NCI-H2081 (cell line): ENCODE measurements around the gene NEURL3.
"Not testable (repeated sequence)": the region's sequence is repeated elsewhere in the genome, so short reads cannot be mapped to it uniquely, and the experiment has no call there.

Experiments used
- DNase-seq, 2 experiments: peaks; one replicate each; lab custom pipeline; 2025; lab: John Stamatoyannopoulos, UW

Gene NEURL3

DNA sequence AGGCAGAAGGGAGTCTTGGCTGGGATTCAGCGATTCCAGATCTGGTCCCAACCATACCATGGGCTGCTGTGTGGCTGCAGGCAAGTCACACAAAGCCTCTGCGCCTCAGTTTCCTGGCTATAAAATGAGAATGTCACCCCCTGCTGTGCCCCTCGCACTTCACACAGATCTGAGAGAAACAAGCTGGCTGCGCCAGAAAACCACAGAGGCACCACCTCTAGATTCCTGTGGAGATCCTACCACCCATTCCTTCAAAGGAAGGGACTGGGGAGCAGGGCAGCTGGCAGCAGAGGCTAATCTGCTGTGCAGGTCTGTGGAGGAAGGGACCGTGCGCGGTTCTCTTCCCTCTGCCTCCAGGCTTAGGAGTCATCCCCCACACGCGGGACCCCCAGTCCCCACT is 19.8 kb downstream of the NEURL3 start:
- DNase-seq, result no peak

DNA sequence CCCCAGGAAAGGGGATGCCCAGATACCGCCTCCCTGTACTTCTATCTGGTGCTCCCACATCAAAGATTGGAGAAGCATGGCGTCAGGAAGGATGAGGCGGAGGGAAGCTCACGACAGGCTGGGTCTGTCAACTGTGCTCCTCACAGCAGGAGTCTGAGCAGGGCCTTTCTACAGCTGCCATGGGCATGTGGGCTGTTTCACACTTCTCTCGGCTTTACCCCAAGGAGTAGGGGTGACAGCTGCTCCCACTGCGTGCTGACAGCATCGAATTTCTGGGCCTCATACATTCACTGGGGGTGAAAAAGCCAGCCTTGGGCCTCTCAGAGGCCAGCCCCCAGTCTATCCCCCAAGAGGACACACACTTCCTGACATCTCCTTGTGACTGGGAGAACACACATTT is 21.1 kb downstream of the NEURL3 start:
- no peak for DNase-seq

- DNase-seq, result no peak
Observed at GRCh38 chr2:96477458-96477857, 27.7 kb downstream of the NEURL3 start.

GRCh38 chr2:96471772-96472171 is 33.4 kb downstream of the NEURL3 start:
- DNase-seq, result no peak

GRCh38 chr2:96470636-96471035 is 34.5 kb downstream of the NEURL3 start:
- DNase-seq, result no peak

DNA sequence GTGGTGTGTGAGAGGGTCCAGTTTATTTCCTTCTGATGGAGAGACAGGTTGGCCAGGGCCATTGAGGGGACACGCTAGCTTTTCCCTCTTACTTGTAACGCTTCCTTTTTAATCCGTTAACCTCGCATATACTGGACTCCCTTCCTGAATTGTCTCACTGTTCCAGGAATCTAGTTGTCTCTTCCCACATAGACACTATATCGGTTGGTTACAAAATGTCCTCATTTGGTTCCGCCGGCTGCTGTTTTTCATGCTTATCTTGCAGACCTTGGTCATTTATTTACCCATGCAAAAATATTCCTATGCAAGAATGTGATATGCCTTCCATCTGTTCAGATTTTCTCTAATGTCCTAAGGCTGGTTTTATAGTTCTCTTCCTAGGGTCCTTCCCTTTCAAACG is 35.0 kb downstream of the NEURL3 start:
- no peak for DNase-seq

DNA sequence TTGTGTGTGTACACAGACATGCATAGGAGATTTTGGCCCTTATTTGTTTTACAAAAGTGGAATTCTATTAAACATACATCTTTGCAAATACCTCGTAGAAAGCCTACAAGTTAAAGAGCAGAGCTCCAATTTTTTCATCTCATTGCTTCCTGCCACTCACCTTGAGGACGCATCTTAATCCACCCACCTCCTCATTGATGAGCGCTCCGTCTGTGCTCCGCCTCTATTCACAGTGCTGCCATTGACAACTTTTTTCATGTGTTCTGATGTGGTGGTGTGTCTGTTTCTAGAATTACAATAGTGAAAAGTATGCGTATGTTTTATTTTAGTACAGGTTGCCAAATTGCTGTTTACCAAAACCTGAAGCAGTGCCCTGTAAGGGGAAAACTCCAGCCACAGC is 36.3 kb downstream of the NEURL3 start:
- no peak for DNase-seq

DNA sequence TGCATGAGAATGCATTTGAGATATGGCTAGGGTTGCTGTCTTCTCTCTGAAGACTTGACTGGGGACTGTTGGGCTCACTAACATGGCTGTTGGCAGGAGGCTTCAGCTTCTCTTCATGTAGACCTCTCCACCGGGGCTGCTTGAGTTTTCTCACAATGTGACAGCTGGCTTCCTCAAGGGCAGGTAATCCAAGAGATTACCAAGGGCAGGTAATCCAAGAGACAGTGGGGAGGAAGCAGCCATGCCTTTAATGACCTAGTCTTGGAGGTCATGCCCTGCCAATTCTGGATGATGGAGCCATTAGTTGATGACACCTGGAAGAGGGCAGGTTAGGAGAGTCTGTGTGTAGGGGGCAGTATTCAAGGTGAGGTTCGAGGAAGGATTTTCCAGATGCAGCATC is 40.5 kb downstream of the NEURL3 start:
- DNase-seq, result no peak

- no peak for DNase-seq
Observed at GRCh38 chr2:96464061-96464460, 41.1 kb downstream of the NEURL3 start.

DNA sequence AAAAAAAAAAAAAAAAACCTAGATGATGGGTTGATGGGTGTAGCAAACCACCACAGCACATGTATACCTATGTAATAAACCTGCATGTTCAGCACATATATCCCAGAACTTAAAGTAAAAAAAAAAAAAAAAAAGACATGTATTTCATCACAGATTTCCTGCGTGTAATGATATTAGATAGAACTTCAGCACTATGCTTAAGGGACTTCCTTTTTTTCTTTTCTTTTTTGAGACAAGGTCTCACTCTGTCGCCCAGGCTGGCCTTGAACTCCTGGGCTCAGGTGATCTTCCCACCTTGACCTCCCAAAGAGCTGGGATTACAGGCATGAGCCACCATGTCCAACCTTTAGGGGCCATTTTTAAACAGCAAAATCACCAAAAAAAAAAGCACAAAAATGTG is 42.0 kb downstream of the NEURL3 start:
- DNase-seq, result no peak

DNA sequence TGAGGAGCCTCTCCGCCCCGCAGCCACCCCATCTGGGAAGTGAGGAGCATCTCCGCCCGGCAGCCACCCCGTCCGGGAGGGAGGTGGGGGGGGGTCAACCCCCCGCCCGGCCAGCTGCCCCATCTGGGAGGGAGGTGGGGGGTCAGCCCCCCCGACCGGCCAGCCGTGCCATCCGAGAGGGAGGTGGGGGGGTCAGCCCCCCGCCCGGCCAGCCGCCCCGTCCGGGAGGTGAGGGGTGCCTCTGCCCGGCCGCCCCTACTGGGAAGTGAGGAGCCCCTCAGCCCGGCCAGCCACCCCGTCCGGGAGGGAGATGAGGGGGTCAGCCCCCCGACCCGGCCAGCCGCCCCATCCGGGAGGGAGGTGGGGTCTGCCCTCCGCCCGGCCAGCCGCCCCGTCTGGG is 43.5 kb downstream of the NEURL3 start:
- DNase-seq, result not testable (repeated sequence)

DNA sequence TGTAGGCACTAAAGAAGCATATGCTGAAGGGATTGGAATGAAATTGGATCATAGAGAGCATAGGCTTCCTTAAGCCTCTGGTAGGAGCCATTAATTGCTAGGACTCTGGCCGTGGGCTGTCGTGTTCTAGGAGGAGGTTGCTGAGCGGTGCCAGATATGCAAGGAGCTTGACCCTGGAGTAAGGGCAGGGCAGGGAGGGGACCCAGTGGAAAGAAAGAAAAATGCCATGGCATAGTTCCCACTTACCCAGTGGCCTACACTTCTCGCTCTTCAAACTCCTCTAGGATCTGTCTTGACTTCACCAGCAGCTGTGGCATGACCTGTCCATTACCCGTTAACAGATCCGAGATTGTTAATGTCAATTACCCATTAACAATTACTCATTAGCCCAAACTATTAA is 53.1 kb downstream of the NEURL3 start:
- DNase-seq, result no peak

GRCh38 chr2:96449637-96450036 is 55.5 kb downstream of the NEURL3 start:
- DNase-seq, result no peak

- DNase-seq, result no peak
Observed at GRCh38 chr2:96449174-96449573, 56.0 kb downstream of the NEURL3 start.

DNA sequence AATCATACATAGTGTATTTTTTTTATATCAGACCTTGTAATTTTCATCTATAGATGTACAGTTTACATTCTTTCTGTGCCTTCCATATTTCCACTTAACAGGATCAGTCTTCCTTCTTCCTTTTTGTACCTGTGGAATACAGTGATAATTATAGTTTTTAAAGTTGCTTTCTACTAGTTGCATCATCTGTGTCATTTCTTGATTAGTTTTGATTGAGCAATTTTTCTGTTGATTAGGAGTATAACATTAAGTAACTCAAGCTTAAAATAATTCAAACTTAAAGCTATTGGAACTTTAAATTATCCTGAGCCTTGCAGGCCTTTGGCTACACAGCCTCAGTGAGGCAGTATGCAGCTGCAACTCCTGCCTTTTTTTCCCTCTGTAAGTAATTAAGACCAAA is 57.4 kb downstream of the NEURL3 start:
- DNase-seq, result no peak
